Muscle layer of colon (tissue), 2 donors: ENCODE results near the gene NKAIN2.

ENCODE experiments used
- H3K27ac ChIP-seq: one replicate; pipeline ENCODE4 v1.7.0; 2013; ENCODE audit warnings: low read depth, mild to moderate bottlenecking, low read length, moderate library complexity
- H3K27me3 ChIP-seq, 2 donors: one replicate each; pipeline ENCODE4 v1.7.0; 2013; ENCODE audit warnings: low read length in 2 of 2, mild to moderate bottlenecking in 2 of 2; ENCODE audit not compliant: insufficient read depth in 2 of 2, control insufficient read depth in 1 of 2
- H3K36me3 ChIP-seq: one replicate; pipeline ENCODE4 v1.7.0; 2013; ENCODE audit warnings: mild to moderate bottlenecking, low read length; ENCODE audit not compliant: insufficient read depth
- H3K4me1 ChIP-seq: one replicate; pipeline ENCODE4 v1.7.0; 2013; ENCODE audit warnings: mild to moderate bottlenecking, low read length; ENCODE audit not compliant: insufficient read depth
- H3K4me3 ChIP-seq, 2 donors: one replicate each; pipeline ENCODE4 v1.7.0; 2013; ENCODE audit warnings: low read length in 2 of 2, low read depth in 1 of 2, mild to moderate bottlenecking in 1 of 2, moderate library complexity in 1 of 2
- H3K9ac ChIP-seq: one replicate; pipeline ENCODE4 v1.7.0; 2013; ENCODE audit warnings: low read length
- H3K9me3 ChIP-seq: one replicate; pipeline ENCODE4 v1.7.0; 2013; ENCODE audit warnings: mild to moderate bottlenecking, low read length
- donor health status: abdominal sarcoma.
- donor health status: Adenocarcinoma of cecum.

NKAIN2 gene

GRCh38 chr6:124052120-124052519, 248.5 kb downstream of the NKAIN2 start:
- Histone ChIP-seq H3K9ac (no peak overlapping the region), H3K36me3 (no peaks in the 10 kb centered on the region), H3K9me3 (no peaks in the 10 kb centered on the region), H3K27ac (no peak overlapping the region), H3K4me1 (no peaks in the 10 kb centered on the region), H3K27me3 (no peaks in the 10 kb centered on the region), H3K4me3 (no peak overlapping the region)

- Histone ChIP-seq H3K9me3 (no peaks in the 10 kb centered on the region), H3K4me3 (no peak overlapping the region), H3K9ac (no peak overlapping the region), H3K27me3 (no peaks in the 10 kb centered on the region), H3K4me1 (peaks cover 5% of the 10 kb centered on the region), H3K36me3 (no peaks in the 10 kb centered on the region), H3K27ac (no peak overlapping the region)
These were observed 249.7 kb downstream of the NKAIN2 start for GRCh38 chr6:124053315-124053714.

- Histone ChIP-seq H3K9me3 (no peaks in the 10 kb centered on the region), H3K9ac (no peak overlapping the region), H3K4me1 (peaks cover 5% of the 10 kb centered on the region), H3K4me3 (no peak overlapping the region), H3K27me3 (no peaks in the 10 kb centered on the region), H3K36me3 (no peaks in the 10 kb centered on the region), H3K27ac (no peak overlapping the region)
These were observed 250.4 kb downstream of the NKAIN2 start for GRCh38 chr6:124054034-124054433.

DNA sequence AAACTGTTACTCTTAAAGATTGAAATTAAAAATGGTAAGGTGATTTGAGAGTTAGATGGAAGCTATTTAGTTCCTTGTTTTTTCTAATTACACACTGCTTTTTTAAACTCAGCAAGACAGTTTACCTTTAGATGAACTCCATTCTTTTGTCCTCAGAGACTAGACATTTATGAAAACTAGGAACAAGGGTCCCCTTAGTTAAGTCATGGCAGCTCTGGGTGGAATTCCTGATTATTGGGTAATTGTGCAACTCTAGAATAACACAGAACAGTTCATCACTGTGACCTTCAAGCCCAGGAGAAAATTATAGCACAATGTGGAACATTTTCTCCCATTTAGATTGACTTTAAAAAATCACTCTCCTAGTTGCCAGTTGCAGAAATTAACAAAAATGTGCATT, 251.7 kb downstream of the NKAIN2 start:
- no peaks in the 10 kb centered on the region for H3K36me3 ChIP-seq
- no peak overlapping the region for H3K9ac ChIP-seq
- no peaks in the 10 kb centered on the region for H3K9me3 ChIP-seq
- H3K27ac ChIP-seq, result no peak overlapping the region
- no peak overlapping the region for H3K4me3 ChIP-seq
- peaks cover 5% of the 10 kb centered on the region for H3K4me1 ChIP-seq
- no peaks in the 10 kb centered on the region for H3K27me3 ChIP-seq

DNA sequence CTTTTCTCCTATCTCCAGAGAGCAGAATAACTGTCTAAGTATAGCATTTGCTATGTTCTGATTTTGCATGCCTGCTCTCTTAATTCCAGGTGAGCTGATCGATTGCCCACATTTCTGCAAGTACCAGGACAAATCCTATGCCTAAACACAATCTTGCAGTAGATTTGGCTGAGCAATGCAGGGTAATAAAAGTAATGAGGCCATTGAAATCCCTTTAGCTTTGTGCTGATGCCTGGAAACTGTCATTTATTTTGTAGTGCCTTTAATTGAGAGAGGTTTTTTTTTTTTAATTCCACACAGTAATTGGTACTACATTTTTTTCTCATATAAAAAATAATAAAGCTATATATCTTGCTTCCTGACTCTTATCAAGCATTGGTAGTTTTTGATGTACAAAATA, 252.3 kb downstream of the NKAIN2 start:
- H3K27ac ChIP-seq, result no peak overlapping the region
- H3K9ac ChIP-seq, result no peak overlapping the region
- peaks cover 5% of the 10 kb centered on the region for H3K4me1 ChIP-seq
- H3K36me3 ChIP-seq, result no peaks in the 10 kb centered on the region
- no peaks in the 10 kb centered on the region for H3K27me3 ChIP-seq
- no peak overlapping the region for H3K4me3 ChIP-seq
- no peaks in the 10 kb centered on the region for H3K9me3 ChIP-seq

DNA sequence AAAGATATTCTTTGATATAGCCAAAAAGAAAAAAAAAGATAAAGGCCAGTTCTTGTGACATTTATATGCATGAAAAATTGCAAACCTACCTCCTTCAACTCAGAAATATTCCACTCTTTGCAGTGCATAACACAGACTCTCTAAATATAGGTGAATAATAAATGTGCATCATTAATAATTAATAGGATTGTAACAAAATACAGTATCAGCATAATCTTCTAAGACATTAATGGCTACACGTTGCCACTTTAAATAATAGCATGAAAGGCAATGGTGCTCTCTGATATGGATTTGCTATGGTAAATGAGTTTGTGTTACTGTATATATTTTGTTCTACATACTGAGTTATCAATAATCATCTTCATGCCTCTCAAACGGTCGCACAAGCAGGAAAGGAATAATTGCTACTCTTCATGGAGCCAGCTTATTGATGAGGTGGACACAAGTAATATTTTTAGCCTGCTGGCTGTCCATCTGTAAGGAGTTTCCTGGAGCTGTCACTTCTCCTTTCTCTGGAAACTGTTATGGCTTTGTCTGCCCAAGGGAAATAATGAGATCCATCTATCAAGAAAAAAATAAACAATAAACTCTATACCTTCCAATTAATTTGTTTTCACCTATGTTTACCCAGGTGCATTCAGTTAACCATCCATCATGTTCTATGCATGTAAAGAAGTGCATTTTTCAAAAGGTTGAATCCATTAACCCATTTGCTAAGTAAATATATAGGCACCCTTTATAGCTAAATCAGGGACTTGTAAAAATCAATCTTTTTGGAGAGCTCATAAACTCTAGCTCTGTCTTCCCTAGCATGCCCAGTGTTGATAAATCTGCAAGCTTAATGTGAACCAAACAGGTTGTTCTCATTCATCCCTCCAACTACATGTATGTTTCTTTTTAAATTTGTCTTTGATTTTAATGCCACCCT, 253.0 kb downstream of the NKAIN2 start:
- no peaks in the 10 kb centered on the region for H3K27me3 ChIP-seq
- H3K4me1 ChIP-seq, result peaks cover 5% of the 10 kb centered on the region
- H3K27ac ChIP-seq, result no peak overlapping the region
- no peak overlapping the region for H3K4me3 ChIP-seq
- H3K9ac ChIP-seq, result no peak overlapping the region
- H3K9me3 ChIP-seq, result no peaks in the 10 kb centered on the region
- H3K36me3 ChIP-seq, result no peaks in the 10 kb centered on the region

DNA sequence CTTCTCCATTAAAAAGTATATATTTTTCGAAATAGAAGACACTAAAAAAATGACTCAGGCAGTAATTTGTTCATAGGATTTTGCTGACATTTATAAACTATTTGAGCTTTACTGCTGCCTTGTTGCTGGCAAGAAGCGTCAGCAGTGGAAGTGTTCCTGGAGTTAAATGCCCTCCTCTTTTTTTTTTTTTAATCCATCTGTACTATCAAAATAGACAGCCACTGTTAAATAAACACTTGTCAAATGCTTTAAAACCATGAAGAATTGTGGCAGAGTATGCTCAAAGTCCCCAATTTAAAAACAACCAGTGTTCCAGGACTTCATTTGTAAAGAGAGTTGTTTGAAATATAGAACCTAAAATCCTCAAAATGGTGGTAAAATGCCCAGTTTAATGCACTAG, 253.8 kb downstream of the NKAIN2 start:
- no peak overlapping the region for H3K27ac ChIP-seq
- H3K9me3 ChIP-seq, result no peaks in the 10 kb centered on the region
- no peaks in the 10 kb centered on the region for H3K36me3 ChIP-seq
- no peak overlapping the region for H3K4me3 ChIP-seq
- no peaks in the 10 kb centered on the region for H3K27me3 ChIP-seq
- no peak overlapping the region for H3K9ac ChIP-seq
- H3K4me1 ChIP-seq, result peaks cover 5% of the 10 kb centered on the region

DNA sequence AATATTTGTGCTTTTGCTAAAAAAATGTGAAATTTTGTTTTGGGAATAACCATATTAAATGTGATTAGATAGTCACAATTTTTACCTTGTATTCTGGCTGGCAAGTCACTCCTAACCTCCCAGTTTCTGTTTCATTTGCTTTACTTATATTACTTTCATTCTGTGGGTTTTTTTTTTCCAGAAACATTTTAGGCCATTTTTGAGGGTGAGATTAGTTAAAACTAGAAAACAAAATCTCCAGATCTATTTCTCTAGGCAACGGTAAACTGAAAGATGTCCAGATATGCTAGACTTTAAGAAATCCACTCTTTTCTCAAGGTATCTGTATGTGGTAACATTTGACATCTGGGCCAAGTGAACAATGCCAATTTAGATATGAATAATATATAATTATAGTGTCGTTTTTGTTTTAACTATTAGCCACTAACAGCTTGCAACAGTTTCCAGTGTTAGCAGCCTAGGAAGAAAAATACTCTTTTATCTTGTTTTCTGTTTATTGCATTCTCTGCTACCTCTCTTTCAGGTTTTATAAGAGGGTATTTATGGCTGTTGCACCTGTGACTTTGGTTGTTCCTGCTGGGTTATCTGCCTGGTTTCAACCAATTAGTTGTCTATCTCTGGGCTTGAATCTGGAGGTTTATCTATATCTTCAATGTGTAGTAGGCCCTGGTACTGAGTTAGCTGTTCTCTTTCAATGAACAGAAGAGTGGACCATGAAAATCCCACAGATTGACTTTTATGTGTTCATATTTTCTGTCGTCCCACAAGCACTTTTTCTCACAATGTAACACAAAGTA, 260.9 kb downstream of the NKAIN2 start:
- H3K4me3 ChIP-seq, result no peak overlapping the region
- no peaks in the 10 kb centered on the region for H3K36me3 ChIP-seq
- no peaks in the 10 kb centered on the region for H3K4me1 ChIP-seq
- no peaks in the 10 kb centered on the region for H3K27me3 ChIP-seq
- H3K9ac ChIP-seq, result no peak overlapping the region
- H3K9me3 ChIP-seq, result no peaks in the 10 kb centered on the region
- H3K27ac ChIP-seq, result no peak overlapping the region

GRCh38 chr6:124066269-124066668, 262.6 kb downstream of the NKAIN2 start:
- Histone ChIP-seq H3K27ac (no peak overlapping the region), H3K9me3 (no peaks in the 10 kb centered on the region), H3K36me3 (no peaks in the 10 kb centered on the region), H3K27me3 (no peaks in the 10 kb centered on the region), H3K9ac (no peak overlapping the region), H3K4me3 (no peak overlapping the region), H3K4me1 (no peaks in the 10 kb centered on the region)

DNA sequence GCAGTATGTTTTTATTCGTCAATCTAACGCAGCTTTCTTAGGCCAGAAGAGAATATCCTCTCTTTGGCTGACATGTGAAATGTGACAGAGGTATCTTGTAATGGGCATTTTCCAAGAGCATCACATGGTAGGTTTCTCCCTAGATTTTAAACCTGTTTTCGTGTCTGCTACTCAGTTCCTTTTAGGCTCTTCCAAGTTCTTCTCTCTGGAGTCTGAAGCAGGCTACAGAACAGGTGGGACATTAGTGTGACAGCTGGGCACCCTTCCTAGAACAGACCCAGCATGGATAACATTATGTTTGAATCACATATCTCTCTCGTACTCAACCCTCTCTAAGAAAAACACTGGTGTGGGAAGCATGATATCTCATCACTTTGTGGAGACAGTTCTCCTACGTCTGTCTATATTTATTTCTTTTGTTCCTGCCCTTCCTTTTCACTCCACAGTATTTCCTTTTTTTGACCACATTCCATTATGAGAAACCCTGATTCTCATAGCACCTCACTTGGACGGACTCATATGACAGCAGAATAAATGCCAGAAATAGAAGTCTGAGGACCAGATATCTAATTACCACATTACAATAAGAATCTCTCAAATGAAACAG, 263.4 kb downstream of the NKAIN2 start:
- Histone ChIP-seq H3K4me1 (no peaks in the 10 kb centered on the region), H3K4me3 (no peak overlapping the region)

DNA sequence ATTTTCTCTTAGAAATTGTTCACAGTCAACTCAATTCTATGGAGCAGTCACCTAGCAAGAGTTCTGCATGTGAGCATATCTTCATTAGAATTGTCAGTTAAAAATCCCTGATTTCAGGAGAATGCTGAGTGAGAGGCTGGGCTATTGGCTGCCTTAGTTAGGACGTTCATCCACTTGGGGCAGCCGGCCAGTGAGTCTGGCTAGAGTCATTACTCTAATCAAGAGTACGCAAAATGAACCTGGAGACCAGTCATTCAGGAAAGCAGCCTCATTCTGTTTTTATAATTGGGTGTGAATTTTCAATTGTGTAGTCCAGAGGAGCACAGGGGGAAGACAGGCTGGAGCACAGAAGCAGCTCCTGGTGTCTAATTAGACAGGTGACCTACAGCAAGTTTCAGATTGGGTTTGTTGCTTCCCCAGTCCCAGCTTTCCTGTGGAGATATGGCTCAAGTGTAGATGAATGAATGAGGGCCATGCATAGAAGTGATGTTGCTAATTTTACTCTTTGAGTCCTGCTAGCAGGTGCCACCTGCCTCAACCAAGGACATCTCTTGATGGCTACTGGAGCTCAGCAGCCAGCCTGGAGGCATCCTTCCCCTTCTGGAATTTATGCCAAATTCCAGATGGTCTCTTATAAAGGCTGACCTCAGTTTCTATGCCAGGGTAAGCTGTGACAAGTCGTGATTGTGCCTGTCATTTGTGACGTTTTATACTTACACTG, 265.7 kb downstream of the NKAIN2 start:
- Histone ChIP-seq H3K4me1 (no peaks in the 10 kb centered on the region), H3K9me3 (no peaks in the 10 kb centered on the region), H3K36me3 (no peaks in the 10 kb centered on the region), H3K27me3 (no peaks in the 10 kb centered on the region), H3K9ac (no peak overlapping the region), H3K27ac (no peak overlapping the region), H3K4me3 (no peak overlapping the region)

More for the DNA sequence above, 263.4 kb downstream of the NKAIN2 start:
- H3K9ac ChIP-seq, result no peak overlapping the region
- no peak overlapping the region for H3K27ac ChIP-seq
- no peaks in the 10 kb centered on the region for H3K9me3 ChIP-seq
- no peaks in the 10 kb centered on the region for H3K27me3 ChIP-seq
- H3K36me3 ChIP-seq, result no peaks in the 10 kb centered on the region
